ENCODE measurements around the gene ZNF324. TPM values are rescaled to one million over a fixed set of nuclear protein-coding genes. Genes with fewer than 3 reads are reported as not detected.
A peak's percentile ranks its signal among the peaks of the same experiment; 100 is the strongest.

ZNF324 gene
- polyA plus RNA-seq, 1 of the 3 experiments (the other 2 are of a cell fraction): 5.6 TPM

GRCh38 chr19:58456111-58456510, 10.8 kb upstream of the ZNF324 start (continued):
- TF ChIP-seq, protein P1, sequence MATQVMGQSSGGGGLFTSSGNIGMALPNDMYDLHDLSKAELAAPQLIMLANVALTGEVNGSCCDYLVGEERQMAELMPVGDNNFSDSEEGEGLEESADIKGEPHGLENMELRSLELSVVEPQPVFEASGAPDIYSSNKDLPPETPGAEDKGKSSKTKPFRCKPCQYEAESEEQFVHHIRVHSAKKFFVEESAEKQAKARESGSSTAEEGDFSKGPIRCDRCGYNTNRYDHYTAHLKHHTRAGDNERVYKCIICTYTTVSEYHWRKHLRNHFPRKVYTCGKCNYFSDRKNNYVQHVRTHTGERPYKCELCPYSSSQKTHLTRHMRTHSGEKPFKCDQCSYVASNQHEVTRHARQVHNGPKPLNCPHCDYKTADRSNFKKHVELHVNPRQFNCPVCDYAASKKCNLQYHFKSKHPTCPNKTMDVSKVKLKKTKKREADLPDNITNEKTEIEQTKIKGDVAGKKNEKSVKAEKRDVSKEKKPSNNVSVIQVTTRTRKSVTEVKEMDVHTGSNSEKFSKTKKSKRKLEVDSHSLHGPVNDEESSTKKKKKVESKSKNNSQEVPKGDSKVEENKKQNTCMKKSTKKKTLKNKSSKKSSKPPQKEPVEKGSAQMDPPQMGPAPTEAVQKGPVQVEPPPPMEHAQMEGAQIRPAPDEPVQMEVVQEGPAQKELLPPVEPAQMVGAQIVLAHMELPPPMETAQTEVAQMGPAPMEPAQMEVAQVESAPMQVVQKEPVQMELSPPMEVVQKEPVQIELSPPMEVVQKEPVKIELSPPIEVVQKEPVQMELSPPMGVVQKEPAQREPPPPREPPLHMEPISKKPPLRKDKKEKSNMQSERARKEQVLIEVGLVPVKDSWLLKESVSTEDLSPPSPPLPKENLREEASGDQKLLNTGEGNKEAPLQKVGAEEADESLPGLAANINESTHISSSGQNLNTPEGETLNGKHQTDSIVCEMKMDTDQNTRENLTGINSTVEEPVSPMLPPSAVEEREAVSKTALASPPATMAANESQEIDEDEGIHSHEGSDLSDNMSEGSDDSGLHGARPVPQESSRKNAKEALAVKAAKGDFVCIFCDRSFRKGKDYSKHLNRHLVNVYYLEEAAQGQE (IDR thresholded peaks at IDR 0.05; ENCODE audit: low read depth, low read length): no peak
- TF ChIP-seq SIN3A (IDR thresholded peaks at IDR 0.05; ENCODE audit: borderline replicate concordance, low read depth, low read length): no peak

- Histone ChIP-seq H3K4me1 (ENCODE audit: control insufficient read depth in 1 of 2, insufficient read depth in 2 of 2, low read depth in 1 of 2, low read length in 1 of 2) (no peaks in the 10 kb centered on the region), H3K9me2 (no peaks in the 10 kb centered on the region), H3K36me3 (replicated peaks in 1 of 2; ENCODE audit: control insufficient read depth in 1 of 2, insufficient read depth in 2 of 2, low read length in 1 of 2) (peaks cover 3 to 11% of the 10 kb centered on the region in 2 experiments), H2AFZ (ENCODE audit: low read depth) (no peak overlapping the region), H3K4me2 (no peak overlapping the region), H3F3A (replicated peaks; ENCODE audit: insufficient read depth) (no peaks in the 10 kb centered on the region), H3K27ac (ENCODE audit: low read depth in 2 of 2, low read length in 1 of 2) (no peak overlapping the region), H3K27me3 (ENCODE audit: insufficient read depth) (no peaks in the 10 kb centered on the region), H3K9ac (no peak overlapping the region), H3K4me3 (ENCODE audit: low read depth in 2 of 2, low read length in 1 of 2) (no peak overlapping the region), H4K20me1 (ENCODE audit: insufficient read depth) (no peaks in the 10 kb centered on the region), H3K79me2 (ENCODE audit: insufficient read depth) (0 out of 2 replicates have a peak, but pooled peaks cover 3% of the 10 kb centered on the region), H3K9me3 (no peaks in the 10 kb centered on the region)
- no peak for DNase-seq
- ChIA-PET CTCF (no interaction called here), POLR2A (interaction anchor here (1.0 kb wide), 1 partner anchor 16 kb away, joined by 4 read pairs; the partner anchor contains the start of gene ZNF446)
- TF ChIP-seq TEAD4 (IDR thresholded peaks at IDR 0.05; ENCODE audit: borderline replicate concordance, insufficient read depth) (no peak), GATA2 (CRISPR knock-in tag; IDR thresholded peaks at IDR 0.05) (no peak), NRF1 (IDR thresholded peaks at IDR 0.05; ENCODE audit: low read depth, low read length) (no peak)
- WGBS (ENCODE audit: low lambda C conversion rate): 64% methylated on average over 2 of the region's 2 CpGs
These were observed 6.8 kb upstream of the ZNF324 start for GRCh38 chr19:58460039-58460438.

GRCh38 chr19:58466089-58466759, 656 bp upstream of the ZNF324 start:
- DNase-seq: no peak
- Histone ChIP-seq H3K9me3 (no peaks in the 10 kb centered on the region), H3K27ac (ENCODE audit: low read depth in 2 of 2, low read length in 1 of 2) (no peak overlapping the region), H3K79me2 (ENCODE audit: insufficient read depth) (peaks cover 28% of the 10 kb centered on the region), H2AFZ (ENCODE audit: low read depth) (peak overlapping the region; percentile 90), H4K20me1 (ENCODE audit: insufficient read depth) (peaks cover 13% of the 10 kb centered on the region; the same call in 1 of the 2 replicates), H3K4me1 (ENCODE audit: control insufficient read depth in 1 of 2, insufficient read depth in 2 of 2, low read depth in 1 of 2, low read length in 1 of 2) (peaks cover 0 to 12% of the 10 kb centered on the region in 2 experiments; a peak in 1 of 4 replicates), H3K4me3 (ENCODE audit: low read depth in 2 of 2, low read length in 1 of 2) (peak overlapping the region; percentile 82 to 86), H3F3A (replicated peaks; ENCODE audit: insufficient read depth) (peaks cover 3% of the 10 kb centered on the region), H3K36me3 (replicated peaks in 1 of 2; ENCODE audit: control insufficient read depth in 1 of 2, insufficient read depth in 2 of 2, low read length in 1 of 2) (peaks cover 0 to 15% of the 10 kb centered on the region in 2 experiments), H3K27me3 (ENCODE audit: insufficient read depth) (no peaks in the 10 kb centered on the region), H3K9ac (peak overlapping the region; percentile 14; the same call in 1 of the 2 replicates), H3K9me2 (no peaks in the 10 kb centered on the region), H3K4me2 (peak overlapping the region; percentile 73)
- 35% methylated on average over 17 of the region's 20 CpGs for WGBS (ENCODE audit: low lambda C conversion rate)
- POLR2A ChIA-PET: interaction anchor here (0.9 to 2.0 kb wide), 2 partner anchors 9 to 15 kb away, joined by 3 to 6 read pairs; partner anchors contain the start of gene ZNF324B
- TF ChIP-seq IRF3 (IDR thresholded peaks at IDR 0.05; ENCODE audit: low read depth, low read length): no peak
- CTCF ChIA-PET: interaction anchor here (1.2 kb wide), 1 partner anchor 53 kb away, joined by 3 read pairs; the partner anchor contains the start of gene ZBTB45
